Measurements from ENCODE around the gene TESK1.
"Not testable (repeated sequence)": the region's sequence is repeated elsewhere in the genome, so short reads cannot be mapped to it uniquely, and the experiment has no call there.

Gene TESK1

DNA sequence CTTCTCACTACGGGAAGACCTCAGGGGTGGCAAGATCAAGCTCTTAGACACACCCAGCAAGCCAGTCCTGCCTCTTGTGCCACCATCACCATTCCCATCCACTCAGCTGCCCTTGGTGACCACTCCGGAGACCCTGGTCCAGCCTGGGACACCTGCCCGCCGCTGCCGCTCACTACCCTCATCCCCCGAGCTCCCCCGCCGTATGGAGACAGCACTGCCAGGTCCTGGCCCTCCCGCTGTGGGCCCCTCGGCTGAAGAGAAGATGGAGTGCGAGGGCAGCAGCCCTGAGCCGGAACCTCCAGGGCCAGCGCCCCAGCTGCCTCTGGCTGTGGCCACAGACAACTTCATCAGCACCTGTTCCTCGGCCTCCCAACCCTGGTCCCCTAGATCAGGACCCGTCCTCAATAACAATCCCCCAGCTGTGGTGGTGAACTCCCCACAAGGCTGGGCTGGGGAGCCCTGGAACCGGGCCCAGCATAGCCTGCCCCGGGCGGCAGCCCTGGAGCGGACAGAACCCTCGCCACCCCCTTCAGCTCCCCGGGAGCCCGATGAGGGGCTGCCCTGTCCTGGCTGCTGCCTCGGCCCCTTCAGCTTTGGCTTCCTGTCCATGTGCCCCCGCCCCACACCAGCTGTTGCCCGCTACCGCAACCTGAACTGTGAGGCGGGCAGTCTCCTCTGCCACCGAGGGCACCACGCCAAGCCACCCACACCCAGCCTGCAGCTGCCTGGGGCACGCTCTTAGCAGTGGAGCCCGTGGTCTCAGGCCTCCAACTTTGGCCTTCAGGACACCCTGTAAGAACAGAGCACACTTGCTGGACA is 4.1 kb downstream of the TESK1 start:
- no peak for DNase-seq (ENCODE audit: low read depth in 1 of 2, low spot score in 1 of 2)
- no peak overlapping the region for H3K27ac ChIP-seq (replicated peaks)
- H3K27me3 ChIP-seq (ENCODE audit: insufficient read depth, poor library complexity, severe bottlenecking), result no peaks in the 10 kb centered on the region
- TF ChIP-seq SPI1 (IDR thresholded peaks at IDR 0.05; ENCODE audit: borderline replicate concordance, low read depth) (no peak), POLR2AphosphoS5 (IDR thresholded peaks at IDR 0.05; ENCODE audit: low read depth) (no peak), GABPA (IDR thresholded peaks at IDR 0.05; ENCODE audit: low read depth) (no peak)
- TF ChIP-seq, protein P1, sequence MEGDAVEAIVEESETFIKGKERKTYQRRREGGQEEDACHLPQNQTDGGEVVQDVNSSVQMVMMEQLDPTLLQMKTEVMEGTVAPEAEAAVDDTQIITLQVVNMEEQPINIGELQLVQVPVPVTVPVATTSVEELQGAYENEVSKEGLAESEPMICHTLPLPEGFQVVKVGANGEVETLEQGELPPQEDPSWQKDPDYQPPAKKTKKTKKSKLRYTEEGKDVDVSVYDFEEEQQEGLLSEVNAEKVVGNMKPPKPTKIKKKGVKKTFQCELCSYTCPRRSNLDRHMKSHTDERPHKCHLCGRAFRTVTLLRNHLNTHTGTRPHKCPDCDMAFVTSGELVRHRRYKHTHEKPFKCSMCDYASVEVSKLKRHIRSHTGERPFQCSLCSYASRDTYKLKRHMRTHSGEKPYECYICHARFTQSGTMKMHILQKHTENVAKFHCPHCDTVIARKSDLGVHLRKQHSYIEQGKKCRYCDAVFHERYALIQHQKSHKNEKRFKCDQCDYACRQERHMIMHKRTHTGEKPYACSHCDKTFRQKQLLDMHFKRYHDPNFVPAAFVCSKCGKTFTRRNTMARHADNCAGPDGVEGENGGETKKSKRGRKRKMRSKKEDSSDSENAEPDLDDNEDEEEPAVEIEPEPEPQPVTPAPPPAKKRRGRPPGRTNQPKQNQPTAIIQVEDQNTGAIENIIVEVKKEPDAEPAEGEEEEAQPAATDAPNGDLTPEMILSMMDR (IDR thresholded peaks at IDR 0.05; ENCODE audit: insufficient read depth, low read length), result no peak
- TF ChIP-seq, protein P2, sequence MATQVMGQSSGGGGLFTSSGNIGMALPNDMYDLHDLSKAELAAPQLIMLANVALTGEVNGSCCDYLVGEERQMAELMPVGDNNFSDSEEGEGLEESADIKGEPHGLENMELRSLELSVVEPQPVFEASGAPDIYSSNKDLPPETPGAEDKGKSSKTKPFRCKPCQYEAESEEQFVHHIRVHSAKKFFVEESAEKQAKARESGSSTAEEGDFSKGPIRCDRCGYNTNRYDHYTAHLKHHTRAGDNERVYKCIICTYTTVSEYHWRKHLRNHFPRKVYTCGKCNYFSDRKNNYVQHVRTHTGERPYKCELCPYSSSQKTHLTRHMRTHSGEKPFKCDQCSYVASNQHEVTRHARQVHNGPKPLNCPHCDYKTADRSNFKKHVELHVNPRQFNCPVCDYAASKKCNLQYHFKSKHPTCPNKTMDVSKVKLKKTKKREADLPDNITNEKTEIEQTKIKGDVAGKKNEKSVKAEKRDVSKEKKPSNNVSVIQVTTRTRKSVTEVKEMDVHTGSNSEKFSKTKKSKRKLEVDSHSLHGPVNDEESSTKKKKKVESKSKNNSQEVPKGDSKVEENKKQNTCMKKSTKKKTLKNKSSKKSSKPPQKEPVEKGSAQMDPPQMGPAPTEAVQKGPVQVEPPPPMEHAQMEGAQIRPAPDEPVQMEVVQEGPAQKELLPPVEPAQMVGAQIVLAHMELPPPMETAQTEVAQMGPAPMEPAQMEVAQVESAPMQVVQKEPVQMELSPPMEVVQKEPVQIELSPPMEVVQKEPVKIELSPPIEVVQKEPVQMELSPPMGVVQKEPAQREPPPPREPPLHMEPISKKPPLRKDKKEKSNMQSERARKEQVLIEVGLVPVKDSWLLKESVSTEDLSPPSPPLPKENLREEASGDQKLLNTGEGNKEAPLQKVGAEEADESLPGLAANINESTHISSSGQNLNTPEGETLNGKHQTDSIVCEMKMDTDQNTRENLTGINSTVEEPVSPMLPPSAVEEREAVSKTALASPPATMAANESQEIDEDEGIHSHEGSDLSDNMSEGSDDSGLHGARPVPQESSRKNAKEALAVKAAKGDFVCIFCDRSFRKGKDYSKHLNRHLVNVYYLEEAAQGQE (IDR thresholded peaks at IDR 0.05; ENCODE audit: insufficient replicate concordance, low read depth), result no peak
- no peak overlapping the region for H3K4me3 ChIP-seq (replicated peaks; ENCODE audit: insufficient read depth, low read length)

DNA sequence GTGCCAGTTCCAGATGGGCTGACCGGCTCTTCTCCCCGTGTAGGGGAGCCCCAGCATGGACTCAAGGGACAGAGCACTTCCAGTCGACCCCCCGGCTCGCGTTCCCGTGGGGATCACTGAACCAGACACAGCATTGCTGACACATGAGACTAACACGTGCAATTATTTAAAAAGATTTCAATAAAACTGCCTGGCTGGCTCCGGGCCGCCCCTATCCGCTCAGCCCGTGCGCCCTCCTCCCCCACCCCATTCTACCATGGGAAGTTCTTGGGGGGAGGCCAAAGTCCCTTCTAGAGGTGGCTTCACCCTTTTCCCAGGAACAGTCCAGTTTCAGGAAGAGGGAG is 4.7 kb downstream of the TESK1 start:
- no peak for DNase-seq (ENCODE audit: low read depth in 1 of 2, low spot score in 1 of 2)
- TF ChIP-seq SPI1 (IDR thresholded peaks at IDR 0.05; ENCODE audit: borderline replicate concordance, low read depth) (no peak), POLR2AphosphoS5 (IDR thresholded peaks at IDR 0.05; ENCODE audit: low read depth) (no peak), GABPA (IDR thresholded peaks at IDR 0.05; ENCODE audit: low read depth) (no peak)
- TF ChIP-seq, protein P2 (IDR thresholded peaks at IDR 0.05; ENCODE audit: insufficient replicate concordance, low read depth), result no peak
- TF ChIP-seq, protein P1 (IDR thresholded peaks at IDR 0.05; ENCODE audit: insufficient read depth, low read length), result no peak
- Histone ChIP-seq H3K27me3 (ENCODE audit: insufficient read depth, poor library complexity, severe bottlenecking) (no peaks in the 10 kb centered on the region), H3K4me3 (replicated peaks; ENCODE audit: insufficient read depth, low read length) (no peak overlapping the region), H3K27ac (replicated peaks) (no peak overlapping the region)

DNA sequence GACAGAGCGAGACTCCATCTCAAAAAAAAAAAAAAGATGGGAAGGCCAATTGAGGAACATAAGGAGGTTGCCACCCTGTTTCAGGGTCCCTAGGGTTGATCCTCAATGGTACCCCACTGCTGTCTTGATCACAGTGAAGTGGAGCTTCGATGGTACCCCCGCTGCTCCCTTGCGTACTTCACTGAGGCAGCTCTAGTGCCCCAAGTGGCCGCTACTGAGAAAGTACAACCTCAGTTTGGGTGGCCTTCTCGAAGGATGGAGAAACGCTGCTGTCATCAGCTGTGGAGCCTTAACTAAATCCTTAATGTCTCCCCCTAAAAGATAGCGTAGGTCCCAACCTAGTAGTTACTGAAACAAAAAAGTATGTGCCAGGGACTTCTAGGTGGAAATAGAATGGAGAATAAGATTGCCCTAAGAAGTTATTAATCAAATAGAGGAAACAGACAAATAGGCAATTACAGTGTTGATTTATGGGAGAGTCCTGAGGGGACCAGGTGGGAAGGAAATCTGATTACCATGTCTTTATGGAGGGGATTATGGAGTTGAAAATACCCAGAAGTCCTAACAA is 6.3 kb downstream of the TESK1 start:
- peak in 1 of 2 experiments; percentile 50 for DNase-seq (ENCODE audit: low read depth in 1 of 2, low spot score in 1 of 2)
- no peak for TF ChIP-seq SPI1 (IDR thresholded peaks at IDR 0.05; ENCODE audit: borderline replicate concordance, low read depth)
- TF ChIP-seq, protein P1 (IDR thresholded peaks at IDR 0.05; ENCODE audit: insufficient read depth, low read length), result peak; percentile 38
- Histone ChIP-seq H3K27me3 (ENCODE audit: insufficient read depth, poor library complexity, severe bottlenecking) (no peaks in the 10 kb centered on the region), H3K4me3 (replicated peaks; ENCODE audit: insufficient read depth, low read length) (no peak overlapping the region), H3K27ac (replicated peaks) (no peak overlapping the region)

DNA sequence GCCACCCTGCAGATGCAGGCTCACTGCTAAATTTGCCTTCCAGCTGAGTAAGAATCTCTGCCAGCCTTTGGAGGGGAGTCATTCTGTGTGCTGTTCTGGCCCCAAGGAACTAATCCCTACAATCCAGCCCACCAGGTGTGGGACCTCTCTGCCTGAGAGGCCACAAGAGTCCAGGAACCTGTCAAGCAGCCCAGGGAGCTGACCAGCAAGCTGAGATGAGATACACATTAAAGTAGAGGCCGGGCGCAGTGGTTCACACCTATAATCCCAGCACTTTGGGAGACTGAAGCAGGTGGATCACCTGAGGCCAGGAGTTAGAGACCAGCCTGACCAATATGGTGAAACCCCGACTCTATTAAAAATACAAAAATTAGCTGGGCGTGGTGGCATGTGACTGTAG is 7.0 kb downstream of the TESK1 start:
- H3K27me3 ChIP-seq (ENCODE audit: insufficient read depth, poor library complexity, severe bottlenecking); H3K4me3 ChIP-seq (replicated peaks; ENCODE audit: insufficient read depth, low read length); H3K27ac ChIP-seq (replicated peaks): not testable (repeated sequence)

More for the DNA sequence above, 7.0 kb downstream of the TESK1 start:
- not testable (repeated sequence) for DNase-seq (ENCODE audit: low read depth in 1 of 2, low spot score in 1 of 2)
